Activated naive CD8-positive, alpha-beta T cell treated with anti-CD3 and anti-CD28 coated beads, Interleukin-2, amount 50 U/mL, for 16 hours (primary cell): ENCODE data around the gene MAGI1.

Source experiments
- DNase-seq: peaks from one replicate; pipeline ENCODE4 v3.0.0-alpha.2; 2020; ENCODE audit warnings: low read depth, low spot score

The MAGI1 gene

DNA sequence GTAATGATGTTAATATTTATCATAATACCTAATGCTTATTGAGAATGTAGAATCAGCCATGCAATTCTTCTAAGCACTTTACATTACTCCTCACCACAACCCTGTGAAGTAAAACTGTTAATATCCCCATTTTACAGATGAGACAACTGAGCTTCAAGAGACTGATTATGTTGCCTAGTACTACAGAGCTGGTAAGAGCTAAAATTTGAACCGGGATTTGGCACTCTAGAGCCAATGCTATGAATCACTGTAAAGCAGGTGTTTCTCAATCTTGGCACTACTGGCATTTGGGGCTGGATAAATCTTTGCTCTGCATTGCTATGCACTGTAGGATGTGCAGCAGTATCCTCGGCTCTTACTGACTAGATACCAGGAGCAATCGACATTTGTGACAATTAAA lies 367.7 kb downstream of the MAGI1 start:
- DNase-seq: no peak

DNA sequence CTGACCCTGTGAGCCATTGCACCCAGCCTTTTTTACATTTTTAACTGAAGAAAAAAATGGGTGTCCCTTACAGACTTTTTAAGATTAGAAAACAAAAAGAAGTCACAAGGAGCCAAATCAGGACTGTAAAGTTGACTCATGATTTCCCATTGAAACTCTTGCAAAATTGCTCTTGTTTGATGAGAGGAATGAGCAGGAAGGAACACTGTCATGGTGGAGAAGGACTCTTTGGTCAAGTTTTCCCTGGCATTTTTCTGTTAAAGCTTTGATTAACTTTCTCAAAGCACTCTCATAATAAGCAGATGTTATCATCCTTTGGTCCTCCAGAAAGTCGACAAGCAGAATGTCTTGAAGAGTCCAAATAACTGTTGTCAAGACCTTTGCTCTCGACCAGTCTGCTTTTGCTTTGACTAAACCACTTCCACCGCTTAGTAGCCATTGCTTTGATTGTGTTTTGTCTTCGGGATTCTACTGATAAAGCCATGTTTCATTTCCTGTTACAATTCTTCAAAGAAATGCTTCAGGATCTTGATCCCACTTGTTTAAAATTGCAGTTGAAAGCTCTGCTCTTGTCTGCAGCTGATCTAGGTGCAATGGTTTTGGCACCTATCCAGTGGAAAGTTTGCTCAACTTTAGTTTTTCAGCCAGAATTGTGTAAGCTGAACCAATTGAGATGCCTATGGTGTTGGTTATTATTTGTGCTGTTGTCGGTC lies 369.4 kb downstream of the MAGI1 start:
- DNase-seq: no peak

DNA sequence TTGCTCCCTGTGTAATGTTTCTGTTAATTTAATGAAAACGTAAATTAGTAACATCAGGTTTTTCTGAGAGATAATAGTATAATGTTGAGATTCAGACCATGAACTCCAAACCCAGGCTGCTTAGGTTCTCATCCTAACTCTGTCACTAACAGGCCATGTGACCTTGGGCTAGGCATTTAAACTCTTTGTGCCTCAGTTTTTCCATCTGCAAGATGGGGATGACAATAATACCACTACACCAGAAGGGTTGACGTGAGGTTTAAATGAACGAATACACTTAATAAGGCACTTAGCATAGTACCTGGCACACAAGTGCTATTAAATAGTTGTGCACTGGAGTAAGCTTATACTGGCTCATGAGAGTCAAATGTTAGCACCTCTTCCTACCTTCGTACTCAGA lies 370.8 kb downstream of the MAGI1 start:
- DNase-seq: no peak

DNA sequence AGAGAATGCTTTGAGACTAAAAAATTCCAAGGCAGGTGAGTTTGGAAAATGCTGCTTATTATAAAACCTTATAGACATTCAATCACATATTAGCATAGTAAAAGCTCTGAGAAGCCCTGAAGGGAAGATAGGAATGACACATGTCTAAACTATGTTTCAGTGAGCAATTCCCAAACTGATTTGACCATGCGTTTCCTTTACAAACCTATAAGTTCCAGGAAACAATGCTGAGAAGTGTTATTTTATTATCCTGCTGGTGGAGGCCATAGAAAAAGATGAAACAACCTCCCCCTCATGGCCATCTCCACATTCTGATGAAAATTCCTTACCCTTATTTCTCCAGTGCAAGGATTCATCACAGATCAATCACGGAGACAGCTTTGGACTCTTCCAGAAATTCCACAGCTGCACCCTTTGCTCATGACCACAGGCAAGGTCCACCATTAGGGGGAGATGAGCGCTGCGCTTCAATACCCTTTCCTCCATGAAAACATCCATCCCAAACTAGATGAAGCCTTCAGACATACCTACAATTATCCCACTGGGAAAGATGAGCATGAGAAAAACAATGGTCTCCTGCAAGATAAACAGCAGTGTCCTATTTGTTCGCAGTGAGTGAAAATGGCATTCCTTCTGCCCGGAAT lies 372.1 kb downstream of the MAGI1 start:
- no peak for DNase-seq

DNA sequence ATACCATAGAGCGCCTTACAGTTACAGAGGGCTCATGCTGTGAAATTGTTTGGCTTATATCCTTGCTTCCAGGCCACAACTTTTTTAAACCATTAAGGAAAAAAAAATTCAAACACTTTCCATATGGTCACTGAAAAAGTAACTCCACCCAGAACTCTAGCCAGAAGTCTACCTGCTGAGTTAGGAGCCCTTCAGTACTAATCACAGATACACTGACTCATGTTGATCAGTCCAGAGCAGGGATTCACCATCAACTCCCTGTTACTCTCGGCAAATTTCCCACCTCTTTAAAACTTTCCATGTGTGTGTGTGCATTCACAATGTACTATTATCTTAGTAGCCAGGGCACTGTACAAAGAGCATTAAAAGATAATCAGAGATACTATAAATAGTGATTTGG lies 372.8 kb downstream of the MAGI1 start:
- no peak for DNase-seq

DNA sequence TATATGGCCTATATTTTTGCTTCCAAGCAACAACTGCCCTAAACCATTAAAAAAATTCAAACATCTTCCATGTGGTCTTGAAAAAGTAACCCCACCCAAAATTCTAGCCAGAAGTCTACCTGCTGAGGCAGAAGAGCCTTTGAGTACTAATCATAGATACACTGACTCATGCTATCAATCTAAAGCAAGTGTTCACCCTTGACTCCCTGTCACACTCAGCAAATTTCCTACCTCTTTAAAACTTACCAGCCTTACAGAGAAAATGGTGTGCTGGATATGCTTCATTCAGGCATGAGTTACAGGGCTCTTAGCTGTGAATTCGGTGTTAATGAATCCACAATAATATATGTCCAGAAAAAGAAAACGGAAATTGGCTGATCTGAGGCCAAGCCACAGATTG lies 373.8 kb downstream of the MAGI1 start:
- no peak for DNase-seq

DNA sequence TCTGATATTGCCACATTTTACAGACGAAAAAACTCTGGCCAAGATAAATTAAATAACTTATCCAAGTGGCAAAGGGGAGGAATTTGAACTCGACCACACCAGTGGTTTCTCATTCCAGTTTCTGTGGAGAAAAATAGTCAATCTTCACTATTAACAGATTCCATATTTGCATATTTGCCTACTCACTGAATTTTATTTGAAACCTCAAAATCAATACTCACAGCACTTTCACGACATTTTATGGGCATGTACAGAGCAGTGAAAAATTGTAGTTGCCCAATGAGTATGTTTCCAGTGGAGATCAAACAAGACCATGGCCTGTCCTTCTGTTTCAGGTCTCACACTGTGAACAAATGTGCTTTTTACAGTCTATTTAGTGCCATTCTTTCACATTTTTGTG lies 374.3 kb downstream of the MAGI1 start:
- DNase-seq: no peak

DNA sequence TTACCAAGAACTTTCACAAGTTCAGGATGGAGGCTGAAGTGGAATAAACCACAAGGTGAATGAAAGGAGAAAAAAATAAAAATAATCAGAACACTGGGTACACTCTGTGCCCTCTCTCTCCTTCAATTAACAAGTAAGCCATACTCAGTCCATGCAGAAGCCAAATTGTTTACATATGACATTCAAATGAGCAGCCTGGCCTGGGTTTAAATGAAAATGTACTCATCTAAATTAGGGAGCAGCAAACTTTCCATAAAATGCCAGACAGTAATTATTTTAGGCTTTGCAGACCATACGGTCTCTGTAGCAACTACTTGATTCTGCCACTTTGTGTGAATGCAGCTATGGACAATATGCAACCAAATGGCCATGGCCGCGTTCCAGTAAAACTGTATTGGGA lies 376.6 kb downstream of the MAGI1 start:
- DNase-seq: no peak

DNA sequence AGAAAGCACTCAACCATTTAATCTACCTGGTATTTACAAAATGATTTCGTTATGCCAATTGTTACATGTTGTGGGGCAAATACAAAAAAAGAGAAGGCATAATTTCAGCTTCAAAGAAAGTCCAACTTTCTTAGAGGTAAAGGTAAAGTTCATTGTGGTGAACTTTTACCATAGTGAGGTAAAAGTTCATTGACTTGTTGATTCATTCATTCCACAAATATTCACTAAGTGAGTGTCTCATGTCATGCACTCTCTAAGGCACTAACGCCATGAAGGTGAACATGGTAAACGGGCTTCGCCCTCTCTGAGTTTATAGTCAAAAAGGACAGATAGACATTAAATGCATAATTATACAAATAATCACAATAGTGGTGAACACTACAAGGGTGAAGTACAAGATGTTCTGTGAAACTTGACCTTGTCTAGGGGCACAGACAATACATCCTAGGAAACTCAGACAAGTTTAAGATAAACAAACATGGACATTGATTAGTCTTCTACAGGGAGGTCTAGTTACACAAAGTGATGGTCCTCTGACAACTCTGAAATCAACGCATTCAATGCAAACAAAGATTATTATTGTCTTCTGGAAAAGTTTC lies 378.6 kb downstream of the MAGI1 start:
- no peak for DNase-seq

DNA sequence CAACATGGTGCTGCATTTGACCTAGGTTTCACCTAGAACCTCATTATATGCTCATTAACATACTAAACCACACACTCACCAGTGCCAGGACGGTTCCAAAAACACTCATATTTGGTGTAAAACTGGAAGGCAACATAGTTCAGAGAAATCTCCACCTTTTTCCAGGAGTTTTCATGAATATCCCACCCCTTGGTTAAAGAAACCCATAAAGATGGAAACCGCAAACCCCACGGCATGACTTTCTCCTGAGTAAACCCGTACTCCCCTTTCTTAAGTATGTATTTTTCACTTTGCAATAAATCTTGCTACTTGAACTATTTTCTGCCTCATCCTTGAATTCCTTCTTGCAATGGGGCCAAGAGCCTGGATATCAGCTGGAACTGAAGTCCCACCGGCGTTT lies 379.3 kb downstream of the MAGI1 start:
- DNase-seq: no peak

DNA sequence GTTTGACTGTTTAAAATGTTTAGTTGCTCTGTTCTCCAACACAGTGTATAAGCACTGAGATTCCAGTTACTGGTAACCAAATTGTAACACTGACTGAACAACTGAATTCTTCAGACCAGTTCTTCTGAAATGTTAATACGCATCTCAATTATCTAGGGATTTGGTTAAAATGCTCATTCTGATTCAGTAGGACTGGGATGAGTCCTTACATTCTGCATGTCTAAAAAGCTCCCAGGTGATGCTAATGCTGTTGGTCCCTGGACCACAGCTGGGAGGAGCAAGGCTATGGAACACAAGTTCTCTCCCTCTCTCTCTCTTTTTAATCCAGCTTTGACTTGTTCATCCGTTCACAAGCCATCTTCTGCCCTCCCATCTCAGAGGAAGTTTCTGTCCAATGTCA lies 380.3 kb downstream of the MAGI1 start:
- no peak for DNase-seq

DNA sequence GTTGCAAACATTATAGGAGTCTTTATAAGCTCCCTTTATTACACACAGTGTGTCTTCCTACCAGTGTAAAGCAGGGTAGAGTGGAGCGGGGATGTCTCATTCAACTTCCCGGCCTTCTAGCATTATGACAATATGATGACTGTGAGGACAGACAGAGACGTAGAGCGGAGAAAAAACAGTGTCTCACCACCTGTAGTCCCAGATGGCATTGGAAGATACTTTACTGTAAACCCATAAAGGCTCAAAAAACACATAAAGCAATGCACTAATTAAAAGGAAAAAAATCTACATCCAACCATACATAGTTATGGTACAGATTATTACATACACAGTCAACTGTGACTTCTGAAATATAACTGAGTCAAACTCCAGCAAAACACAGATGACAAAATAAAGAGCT lies 383.7 kb downstream of the MAGI1 start:
- no peak for DNase-seq

DNA sequence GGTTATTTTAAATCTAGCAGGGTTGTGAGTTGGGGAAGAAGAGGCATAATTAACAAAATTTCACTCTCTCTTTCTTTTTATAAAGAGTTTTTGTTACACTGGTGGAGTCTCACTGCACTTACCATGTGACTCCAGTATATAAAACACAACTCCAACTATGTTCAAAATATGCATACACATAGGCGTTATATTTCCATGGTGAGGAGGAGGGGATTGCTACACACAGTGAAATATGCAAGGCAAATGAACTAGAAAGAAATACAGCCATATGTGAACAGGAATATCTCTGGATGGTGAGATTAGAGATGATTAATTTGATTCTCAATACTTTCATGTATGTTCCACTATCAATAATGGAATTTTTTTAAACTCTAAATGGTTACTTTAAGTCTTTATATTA lies 385.0 kb downstream of the MAGI1 start:
- no peak for DNase-seq

DNA sequence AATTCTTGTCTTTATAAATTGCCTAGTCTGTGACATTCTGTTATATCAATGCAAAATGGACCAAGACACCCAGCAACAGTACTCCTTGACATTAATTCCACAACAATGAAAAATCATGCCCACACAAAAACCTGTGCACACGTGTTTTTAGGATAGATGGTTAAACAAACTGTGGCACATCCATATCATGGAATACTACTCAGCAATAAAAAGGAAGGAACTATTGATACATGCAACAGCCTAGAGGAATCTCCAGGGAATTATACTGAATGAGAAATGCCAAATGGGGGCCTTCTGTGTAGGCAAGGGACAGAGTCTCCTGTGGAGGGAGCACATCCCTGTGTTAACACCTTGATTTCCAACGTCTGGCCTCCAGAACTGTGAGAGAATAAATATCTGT lies 388.5 kb downstream of the MAGI1 start:
- no peak for DNase-seq

DNA sequence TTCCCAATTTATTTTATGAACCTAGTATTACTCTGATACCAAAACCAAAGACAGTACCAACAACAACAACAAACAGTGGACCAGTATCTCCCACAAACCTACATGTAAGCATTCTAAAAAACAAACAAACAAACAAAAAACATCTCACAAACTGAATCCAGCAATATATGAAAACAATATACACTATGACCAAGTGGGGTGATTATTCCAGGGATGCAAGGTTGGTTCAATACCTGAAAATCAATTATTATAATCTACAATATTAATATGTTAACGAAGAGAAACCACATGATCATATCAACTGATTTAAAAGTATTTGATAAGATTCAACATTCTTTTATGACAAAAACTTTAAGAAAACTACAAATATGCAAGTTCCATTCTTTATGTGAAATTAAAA lies 391.3 kb downstream of the MAGI1 start:
- no peak for DNase-seq

DNA sequence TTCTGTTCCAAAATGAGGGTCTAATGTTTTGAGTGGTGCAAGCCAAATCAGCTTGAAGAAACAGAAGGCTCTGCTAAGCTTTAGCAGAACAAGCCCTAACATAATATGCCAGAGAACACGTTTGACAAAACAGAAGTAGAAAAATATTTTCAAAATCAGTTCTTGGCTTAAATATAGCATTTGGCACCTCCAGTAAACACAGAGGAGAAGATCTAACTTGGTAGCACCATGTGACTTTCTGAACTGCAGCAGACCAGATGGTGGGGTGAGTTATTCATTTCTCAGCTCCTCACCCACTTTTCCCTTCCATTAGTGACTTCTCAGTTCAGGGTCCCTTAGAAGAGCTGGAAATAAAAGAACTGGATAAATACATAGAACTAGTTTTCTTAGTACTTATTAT lies 395.8 kb downstream of the MAGI1 start:
- no peak for DNase-seq

DNA sequence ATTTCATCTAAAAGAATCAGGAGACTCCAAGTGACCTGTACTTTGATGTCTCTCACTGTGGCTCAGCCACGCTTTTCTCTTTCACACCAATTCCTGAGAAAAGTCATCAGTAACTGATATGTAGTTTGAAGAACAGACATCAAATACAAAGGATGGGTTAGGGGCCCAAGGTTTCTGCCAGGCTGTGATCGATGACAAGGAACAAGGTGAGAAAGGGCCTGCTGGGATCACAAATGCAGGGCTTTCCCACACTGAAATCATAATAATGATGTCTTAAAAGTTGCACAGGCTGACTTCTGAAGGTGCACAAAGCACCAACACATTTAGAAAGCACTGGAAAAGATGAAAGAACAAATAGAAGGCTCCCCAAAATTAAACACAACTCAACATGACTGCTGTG lies 396.9 kb downstream of the MAGI1 start:
- no peak for DNase-seq

DNA sequence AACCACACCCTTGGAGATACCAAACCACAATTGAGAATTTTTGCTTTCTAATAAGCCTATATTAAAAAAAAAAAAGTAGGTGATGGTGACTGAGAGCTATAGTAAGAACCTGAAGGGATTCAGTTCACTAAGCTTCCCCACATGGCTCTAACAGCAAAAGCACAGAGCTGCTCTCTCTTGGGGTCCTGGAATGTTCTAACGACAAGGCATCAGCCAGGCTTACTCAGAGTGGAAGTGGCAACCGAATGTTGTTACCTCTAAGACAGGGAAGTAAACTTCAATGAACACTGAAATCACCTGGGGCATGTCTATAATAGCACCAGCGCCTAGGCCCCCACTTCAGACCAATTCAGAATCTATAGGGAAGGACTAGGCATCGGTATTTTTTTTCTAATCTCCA lies 397.7 kb downstream of the MAGI1 start:
- no peak for DNase-seq

DNA sequence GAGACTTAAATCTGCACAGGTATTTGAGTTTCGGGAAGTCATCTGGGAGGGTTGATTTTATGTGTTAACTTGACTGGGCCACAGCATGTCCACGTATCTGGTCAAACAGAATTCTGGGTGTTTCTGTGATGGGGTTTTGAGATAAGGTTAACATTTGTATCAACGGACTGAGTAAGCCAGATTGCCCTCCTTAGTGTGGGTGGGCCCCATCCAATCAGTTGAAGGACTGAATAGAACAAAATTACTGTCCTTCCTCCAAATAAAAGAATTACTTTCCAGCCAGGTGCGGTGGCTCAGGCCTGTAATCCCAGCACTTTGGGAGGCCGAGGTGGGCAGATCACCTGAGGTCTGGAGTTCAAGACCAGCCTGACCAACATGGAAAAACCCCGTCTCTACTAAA lies 399.3 kb downstream of the MAGI1 start:
- no peak for DNase-seq

DNA sequence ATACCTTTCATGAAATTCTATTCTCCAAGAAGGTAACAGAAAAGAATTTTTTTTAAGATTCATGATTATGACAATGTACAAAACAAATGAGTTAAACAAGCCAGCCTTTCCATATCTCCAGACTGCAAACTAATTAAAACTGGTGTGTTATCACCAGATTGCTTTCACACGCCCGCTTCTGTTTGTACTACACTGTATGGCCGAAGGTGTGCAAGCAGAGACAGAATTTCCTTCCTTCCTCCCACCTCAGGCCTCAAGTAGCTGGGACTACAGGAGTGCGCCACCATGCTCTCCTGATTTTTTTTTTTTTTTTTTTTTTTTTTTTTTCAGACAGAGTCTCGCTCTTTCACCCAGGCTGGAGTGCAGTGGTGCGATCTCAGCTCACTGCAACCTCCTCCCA lies 400.4 kb downstream of the MAGI1 start:
- DNase-seq: no peak

DNA sequence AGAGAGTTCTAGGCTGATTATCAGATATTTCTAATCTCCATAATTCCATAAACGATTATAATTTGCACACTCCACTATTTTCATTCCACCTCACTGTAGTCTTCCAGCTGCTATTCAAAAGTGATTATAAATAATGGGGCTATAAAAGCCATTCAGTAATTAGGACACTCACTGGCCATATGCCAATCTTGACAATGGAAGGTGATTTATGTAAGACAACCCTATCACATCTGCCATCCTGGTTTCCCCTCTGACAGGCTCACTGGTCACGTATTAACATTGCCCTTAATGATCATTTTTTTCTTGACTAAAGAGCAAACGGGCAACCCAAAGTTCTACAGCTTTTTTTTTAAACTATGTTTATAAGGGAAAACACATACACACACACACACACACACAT lies 402.4 kb downstream of the MAGI1 start:
- no peak for DNase-seq

DNA sequence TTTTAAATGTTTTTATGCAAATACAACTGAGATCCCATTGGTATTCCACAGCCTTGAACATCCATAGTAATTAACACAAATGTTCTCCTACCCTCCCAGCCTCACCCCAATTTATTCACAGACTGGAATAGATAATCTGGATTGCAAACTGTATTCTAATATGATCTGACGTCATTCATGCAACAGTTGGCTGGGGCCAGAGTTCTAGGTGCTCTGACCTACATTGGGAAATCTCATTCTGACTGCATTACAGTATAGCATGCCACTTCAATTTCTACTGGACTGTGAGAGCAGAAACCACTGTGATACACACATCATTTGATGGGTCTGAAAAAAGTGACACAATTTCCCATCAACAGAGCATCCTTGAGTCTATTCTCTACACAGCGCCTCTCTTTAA lies 403.1 kb downstream of the MAGI1 start:
- DNase-seq: no peak

DNA sequence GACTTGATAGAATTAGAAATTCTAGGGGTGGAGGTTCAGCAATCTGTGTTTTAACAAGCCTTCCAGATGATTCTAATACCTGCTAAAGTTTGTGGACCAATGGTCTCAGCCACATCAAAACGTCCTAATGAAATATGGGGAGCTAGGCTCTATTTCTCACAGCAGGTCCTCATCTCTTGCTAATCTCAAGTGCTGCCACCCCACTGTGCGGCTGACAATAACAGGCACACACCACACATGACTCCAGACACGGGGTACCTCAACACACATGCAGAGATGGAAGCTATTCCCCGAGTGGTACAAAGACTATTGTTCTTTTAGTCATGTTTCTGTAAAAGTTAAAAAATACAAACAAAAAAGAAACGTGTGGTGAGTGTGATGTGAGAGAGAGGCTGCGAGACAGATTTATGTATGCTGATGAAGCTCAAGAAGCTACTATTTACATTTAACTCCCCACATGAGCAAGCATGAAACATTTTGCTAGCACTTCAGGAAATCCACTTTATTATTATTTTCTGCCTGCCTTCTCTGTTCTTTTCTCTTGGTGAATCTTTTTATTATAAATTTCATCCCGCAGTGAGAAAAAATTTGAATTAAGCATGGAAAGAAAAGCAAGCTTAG lies 405.6 kb downstream of the MAGI1 start:
- DNase-seq: no peak
